Measurements from ENCODE around the gene FLNC.

The FLNC gene

DNA sequence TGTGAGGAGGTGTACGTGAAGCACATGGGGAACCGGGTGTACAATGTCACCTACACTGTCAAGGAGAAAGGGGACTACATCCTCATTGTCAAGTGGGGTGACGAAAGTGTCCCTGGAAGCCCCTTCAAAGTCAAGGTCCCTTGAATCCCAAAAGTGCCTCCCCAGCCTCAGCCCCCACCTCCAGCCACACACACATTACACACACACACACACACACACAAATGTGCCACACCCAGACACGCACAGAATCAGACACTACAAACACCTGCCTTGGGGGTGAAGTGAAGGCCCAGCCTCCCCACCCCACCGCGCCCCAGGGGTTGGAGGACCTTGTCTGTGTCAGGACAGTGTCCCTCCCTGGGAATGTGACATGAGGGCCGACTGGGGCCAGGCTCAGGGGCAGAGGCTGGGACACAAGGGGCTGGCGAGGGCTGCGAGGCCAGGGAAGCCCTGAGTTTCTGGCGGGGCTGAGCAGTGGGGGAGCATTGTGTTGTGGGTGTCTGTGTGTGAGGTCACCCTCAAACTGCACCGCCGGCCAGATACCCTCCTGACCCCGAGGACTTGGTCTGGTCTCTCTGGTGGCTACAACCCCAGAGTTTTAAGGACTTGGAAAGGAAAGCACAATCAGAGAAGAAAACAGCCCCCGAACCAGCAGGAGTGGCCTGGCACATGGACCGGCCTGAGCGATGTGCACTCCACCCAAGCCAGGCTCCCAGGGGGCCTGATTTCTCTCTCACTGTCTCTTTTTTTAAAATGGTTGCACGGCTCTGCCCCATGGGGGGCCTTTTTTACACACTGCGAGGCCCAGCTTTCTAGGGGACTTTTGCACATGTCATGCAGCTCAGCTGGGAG is 28.4 kb downstream of the FLNC start:
- FAIRE-seq (no peak), DNase-seq (ENCODE audit: insufficient read length, low spot score) (no peak)

DNA sequence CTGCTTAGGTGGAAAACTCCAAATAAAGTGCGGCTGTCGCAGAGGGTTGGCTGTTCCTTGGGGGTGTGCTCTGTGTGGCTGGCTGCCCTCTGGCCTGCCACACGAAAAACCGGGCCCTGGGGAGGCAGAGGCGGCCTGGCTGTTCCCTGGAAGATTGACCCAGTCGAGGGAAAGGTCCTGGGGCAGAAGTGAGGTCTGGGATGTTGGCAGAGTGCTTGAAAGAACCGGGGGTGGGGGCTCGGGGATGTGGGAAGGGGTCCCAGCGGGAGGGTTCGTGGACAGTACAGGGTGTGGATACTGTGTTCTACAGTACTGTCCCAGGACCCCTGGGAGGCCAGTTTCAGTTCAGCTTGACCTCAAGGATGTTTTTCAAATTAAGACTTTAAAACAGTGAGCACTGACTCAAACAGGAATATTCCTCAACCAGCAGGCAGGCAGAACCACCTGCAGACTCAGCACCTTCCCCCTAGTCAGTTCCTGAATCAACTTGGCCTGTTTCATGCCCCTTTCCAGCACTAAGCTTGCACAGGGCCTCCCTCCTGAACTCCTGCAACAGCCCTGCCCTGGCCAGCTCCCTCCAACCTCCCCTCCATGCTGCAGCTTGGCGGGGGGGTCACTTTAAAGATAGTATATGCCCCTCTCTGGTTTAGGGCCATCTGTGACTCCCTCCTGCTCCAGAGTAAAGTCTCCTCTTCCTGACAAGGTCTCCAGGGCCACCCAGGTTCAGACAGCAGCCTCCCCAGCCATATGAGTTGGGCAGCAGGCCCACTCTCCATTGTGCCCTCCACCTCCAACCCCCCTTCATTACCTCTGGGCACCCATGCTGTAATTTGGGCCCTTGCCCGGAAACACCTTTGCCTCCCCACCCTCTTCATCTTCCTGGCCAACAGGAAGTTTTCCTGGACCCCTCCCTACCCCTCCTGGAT is 29.3 kb downstream of the FLNC start:
- no peak for DNase-seq (ENCODE audit: insufficient read length, low spot score)
- FAIRE-seq, result no peak

DNA sequence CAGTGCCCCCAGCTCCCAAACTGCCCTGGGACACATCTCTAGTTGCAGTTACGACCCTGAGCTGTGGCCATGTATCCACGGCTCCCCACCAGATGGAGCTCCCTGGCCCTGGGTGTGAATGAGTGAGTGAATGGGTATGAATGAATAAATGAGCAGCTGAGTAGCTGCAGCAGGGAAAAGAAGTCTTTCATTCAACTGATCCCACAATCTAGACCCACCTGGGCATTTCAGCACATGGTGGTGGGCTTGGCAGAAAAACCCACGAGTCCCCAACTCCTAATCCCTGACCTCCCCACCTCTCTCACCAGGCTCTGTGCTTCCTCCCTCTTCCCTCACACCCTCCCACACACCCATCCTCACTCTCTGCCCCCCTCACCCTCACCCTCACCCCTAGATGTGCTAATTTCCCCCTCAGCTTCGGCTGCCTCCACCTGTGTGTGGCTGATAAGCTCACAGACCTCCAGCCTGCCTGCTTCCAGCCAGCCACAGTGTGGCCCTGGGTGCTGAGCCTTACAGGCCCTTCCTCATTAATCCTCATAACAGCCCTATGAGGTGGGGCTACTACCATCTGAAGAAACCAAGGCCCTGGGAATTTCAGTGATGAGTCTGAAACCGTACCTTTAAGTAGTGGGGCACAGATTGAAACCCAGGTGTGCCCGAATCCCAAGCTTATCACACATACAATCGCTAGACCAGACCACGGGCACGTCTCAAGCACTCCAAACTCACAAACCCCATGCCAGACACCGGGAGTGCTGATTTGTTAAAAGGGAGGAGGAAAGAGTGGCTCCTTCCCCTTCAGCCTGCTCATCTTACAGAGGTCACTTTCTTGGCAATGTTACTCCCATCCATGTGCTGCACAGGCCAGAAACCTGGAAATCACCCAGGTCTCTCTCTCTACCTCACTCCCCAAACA is 30.2 kb downstream of the FLNC start:
- no peak for FAIRE-seq

DNA sequence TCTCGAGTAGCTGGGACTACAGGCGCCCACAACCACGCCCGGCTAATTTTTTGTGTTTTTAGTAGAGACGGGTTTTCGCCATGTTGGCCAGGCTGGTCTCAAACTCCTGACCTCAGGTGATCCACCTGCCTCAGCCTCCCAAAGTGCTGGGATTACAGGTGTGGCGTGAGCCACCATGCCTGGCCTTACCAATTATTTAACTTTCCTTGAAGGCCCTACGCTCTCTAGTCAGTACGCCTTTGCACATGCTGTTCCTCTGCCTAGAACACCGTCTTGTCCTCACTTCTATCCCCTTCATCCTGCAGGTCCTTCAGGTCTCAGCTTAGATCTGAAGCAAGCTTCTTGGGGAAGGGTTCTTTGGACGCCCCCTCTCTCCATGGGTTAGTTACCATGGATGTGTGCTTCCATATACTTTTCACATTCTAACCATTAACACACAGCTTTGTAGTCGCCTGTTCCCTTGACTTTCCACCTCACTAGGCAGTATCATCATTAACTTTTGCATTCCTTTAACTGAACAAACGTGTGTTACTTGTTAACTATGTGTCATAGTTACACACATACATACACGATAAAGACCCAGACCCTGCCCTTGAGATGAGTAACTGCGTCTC is 31.9 kb downstream of the FLNC start:
- FAIRE-seq, result no peak

More for the DNA sequence above, 30.2 kb downstream of the FLNC start:
- no peak for DNase-seq (ENCODE audit: insufficient read length, low spot score)

GRCh38 chr7:128862571-128863432 is 32.6 kb downstream of the FLNC start, which contains the start of gene ATP6V1F:
ATP6V1F (plus strand) TSS chr7:128862856; CDS start chr7:128862905, 49 bp downstream.
- DNase-seq (ENCODE audit: insufficient read length, low spot score) (peak; percentile 98), FAIRE-seq (peak; percentile 99)

More for the DNA sequence above, 31.9 kb downstream of the FLNC start:
- DNase-seq (ENCODE audit: insufficient read length, low spot score), result no peak

DNA sequence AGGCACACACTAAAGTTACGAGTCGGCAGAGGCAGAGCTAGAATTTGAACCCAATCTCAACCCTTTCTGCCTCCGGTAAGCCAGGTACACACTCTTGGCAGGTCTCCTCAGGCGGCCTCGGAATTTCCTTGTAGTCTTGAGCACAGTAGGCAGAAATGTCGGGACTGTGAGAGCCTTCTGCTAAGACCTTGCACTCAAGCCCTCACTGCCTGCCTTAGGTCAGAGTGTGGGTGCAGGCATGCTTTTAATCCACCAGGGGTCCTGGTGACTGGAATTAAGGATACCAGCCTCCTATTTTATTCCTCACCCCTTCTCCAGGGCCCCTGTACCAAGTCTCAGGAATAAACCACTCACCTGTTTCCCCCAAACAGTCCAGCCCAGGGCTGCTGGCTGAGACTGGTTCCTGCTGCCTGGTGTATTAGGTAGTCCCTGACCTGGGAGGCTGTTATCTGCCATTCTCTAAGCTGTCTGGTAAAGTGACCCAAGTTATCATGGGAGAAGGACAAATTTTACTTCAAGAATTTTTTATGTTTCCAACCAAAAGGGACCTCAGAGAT is 33.3 kb downstream of the FLNC start:
- FAIRE-seq, result peak; percentile 72
- peak; percentile 67 for DNase-seq (ENCODE audit: insufficient read length, low spot score)

DNA sequence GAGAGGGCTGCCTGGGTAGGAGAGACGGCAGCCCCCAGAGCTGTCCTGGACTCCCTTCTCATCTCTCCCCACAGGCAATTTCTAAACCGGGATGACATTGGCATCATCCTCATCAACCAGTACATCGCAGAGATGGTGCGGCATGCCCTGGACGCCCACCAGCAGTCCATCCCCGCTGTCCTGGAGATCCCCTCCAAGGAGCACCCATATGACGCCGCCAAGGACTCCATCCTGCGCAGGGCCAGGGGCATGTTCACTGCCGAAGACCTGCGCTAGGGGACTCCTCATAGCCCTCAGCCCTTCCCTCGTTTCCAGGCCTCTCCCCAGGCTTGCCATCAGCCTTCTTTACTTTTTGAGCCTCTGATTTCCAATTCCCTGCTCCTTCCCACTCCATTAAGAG is 35.1 kb downstream of the FLNC start:
- DNase-seq (ENCODE audit: insufficient read length, low spot score) (no peak), FAIRE-seq (no peak)

- FAIRE-seq (no peak), DNase-seq (ENCODE audit: insufficient read length, low spot score) (no peak)
Observed at GRCh38 chr7:128865996-128866877, 36.0 kb downstream of the FLNC start.

- no peak for DNase-seq (ENCODE audit: insufficient read length, low spot score)
- FAIRE-seq, result no peak
Observed at GRCh38 chr7:128867241-128867640, 37.0 kb downstream of the FLNC start.

- FAIRE-seq (no peak), DNase-seq (ENCODE audit: insufficient read length, low spot score) (no peak)
Observed at GRCh38 chr7:128867842-128868623, 37.8 kb downstream of the FLNC start.

- DNase-seq (ENCODE audit: insufficient read length, low spot score) (no peak), FAIRE-seq (no peak)
Observed at GRCh38 chr7:128868624-128869137, 38.5 kb downstream of the FLNC start.

GRCh38 chr7:128869138-128869943 is 39.1 kb downstream of the FLNC start:
- FAIRE-seq (peak; percentile 35), DNase-seq (ENCODE audit: insufficient read length, low spot score) (peak; percentile 67)

DNA sequence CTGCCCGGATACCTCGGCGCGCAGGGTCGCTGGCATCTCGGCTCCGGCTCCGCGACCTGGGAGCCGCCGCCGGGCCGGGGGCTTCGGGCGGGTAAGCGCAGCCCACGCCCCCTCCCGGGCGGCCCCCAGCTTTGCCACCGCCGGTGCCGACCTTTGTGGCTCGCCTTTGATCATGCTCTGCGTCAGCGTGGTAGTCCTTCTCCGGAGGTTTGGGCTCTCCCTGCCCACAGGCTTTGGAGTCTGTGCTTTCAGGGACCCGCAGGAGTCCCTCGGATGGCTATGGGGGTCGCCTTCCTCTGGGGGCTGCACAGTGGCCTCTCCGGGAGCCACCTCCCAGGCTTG is 39.7 kb downstream of the FLNC start:
- no peak for DNase-seq (ENCODE audit: insufficient read length, low spot score)
- no peak for FAIRE-seq

GRCh38 chr7:128871050-128871449 is 40.8 kb downstream of the FLNC start:
- DNase-seq (ENCODE audit: insufficient read length, low spot score), result no peak
- no peak for FAIRE-seq

DNA sequence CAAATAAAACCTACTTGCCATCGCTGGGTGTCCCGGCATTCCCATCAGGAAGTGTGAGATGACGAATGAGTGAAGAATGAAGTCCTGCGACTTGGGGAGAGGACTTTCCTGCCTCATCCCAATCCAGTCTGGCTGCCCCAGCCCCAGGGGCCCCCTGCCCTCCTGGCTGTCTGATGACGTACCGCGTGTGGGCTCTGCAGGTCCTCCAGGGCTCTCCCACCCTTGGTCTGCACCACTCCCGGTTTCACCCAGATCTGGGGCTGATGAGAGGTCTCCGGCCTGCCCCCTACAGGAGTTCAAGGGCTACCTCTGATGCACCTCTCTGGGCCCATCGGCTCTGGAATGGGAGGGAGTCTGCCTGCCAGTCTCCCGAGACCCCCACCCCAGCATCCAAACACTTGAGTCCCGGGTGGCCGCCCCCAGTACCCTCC is 42.2 kb downstream of the FLNC start:
- DNase-seq (ENCODE audit: insufficient read length, low spot score) (no peak), FAIRE-seq (no peak)

DNA sequence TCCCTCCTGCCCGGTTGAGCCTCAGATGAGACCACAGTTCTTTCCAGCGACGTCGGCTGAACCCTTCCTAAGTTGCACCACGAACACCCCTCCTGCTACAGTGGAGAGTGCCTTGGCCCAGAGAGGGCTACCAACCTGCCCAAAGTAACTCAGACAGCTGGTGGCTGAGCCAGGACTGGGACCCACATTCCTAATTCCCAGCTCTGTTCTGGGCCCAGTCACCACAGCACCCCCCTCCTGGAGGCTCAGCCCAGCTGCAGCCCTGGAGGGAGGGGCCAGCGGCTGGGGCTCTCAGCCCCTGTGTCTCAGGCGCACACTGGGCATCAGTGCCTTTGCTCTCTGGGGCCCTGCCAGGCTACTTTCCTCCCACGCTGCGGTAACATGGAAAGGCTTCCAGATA is 43.0 kb downstream of the FLNC start:
- no peak for DNase-seq (ENCODE audit: insufficient read length, low spot score)
- no peak for FAIRE-seq
